ENCODE results near the gene PATJ.

Gene PATJ

GRCh38 chr1:62040973-62041372 is 298.7 kb downstream of the PATJ start:
- H3K36me3 ChIP-seq (ENCODE audit: insufficient read depth, low read length), result no peaks in the 10 kb centered on the region
- DNase-seq, result no peak
- H3K79me2 ChIP-seq (ENCODE audit: insufficient read depth, low read length), result no peaks in the 10 kb centered on the region
- no peak overlapping the region for H3K4me3 ChIP-seq (ENCODE audit: low read depth in 1 of 2, low read length in 2 of 2)
- no peak overlapping the region for H3K27ac ChIP-seq (ENCODE audit: low read length)
- no peaks in the 10 kb centered on the region for H3K9me3 ChIP-seq (ENCODE audit: insufficient read depth, low read length, severe bottlenecking)
- no peaks in the 10 kb centered on the region for H3K4me1 ChIP-seq (ENCODE audit: insufficient read depth, low read length)
- ATAC-seq (ENCODE audit: insufficient read depth, low read depth), result no peak
- no peak overlapping the region for H3K4me2 ChIP-seq (ENCODE audit: insufficient read depth, low read length)
- no peaks in the 10 kb centered on the region for H4K20me1 ChIP-seq (ENCODE audit: insufficient read depth, low read length)
- no peak overlapping the region for H2AFZ ChIP-seq (ENCODE audit: low read depth, low read length)
- TF ChIP-seq EZH2 (IDR thresholded peaks at IDR 0.05; ENCODE audit: borderline replicate concordance, low read depth, low read length, severe bottlenecking), result no peak
- no peak for TF ChIP-seq CTCF (IDR thresholded peaks at IDR 0.05; ENCODE audit: borderline replicate concordance, extremely low read depth, low read length, poor library complexity, severe bottlenecking)
- H3K9ac ChIP-seq (ENCODE audit: low read depth, low read length), result no peak overlapping the region
- peaks cover 5% of the 10 kb centered on the region for H3K27me3 ChIP-seq (ENCODE audit: insufficient read depth, low read length, poor library complexity)

GRCh38 chr1:62043154-62043553 is 300.9 kb downstream of the PATJ start:
- DNase-seq, result no peak
- Histone ChIP-seq H3K9me3 (ENCODE audit: insufficient read depth, low read length, severe bottlenecking) (no peaks in the 10 kb centered on the region), H3K27me3 (ENCODE audit: insufficient read depth, low read length, poor library complexity) (peaks cover 5% of the 10 kb centered on the region), H3K4me2 (ENCODE audit: insufficient read depth, low read length) (no peak overlapping the region), H3K4me3 (ENCODE audit: low read depth in 1 of 2, low read length in 2 of 2) (no peak overlapping the region), H3K4me1 (ENCODE audit: insufficient read depth, low read length) (no peaks in the 10 kb centered on the region), H3K27ac (ENCODE audit: low read length) (no peak overlapping the region), H3K36me3 (ENCODE audit: insufficient read depth, low read length) (no peaks in the 10 kb centered on the region), H3K9ac (ENCODE audit: low read depth, low read length) (no peak overlapping the region), H4K20me1 (ENCODE audit: insufficient read depth, low read length) (no peaks in the 10 kb centered on the region), H3K79me2 (ENCODE audit: insufficient read depth, low read length) (no peaks in the 10 kb centered on the region), H2AFZ (ENCODE audit: low read depth, low read length) (no peak overlapping the region)
- no peak for ATAC-seq (ENCODE audit: insufficient read depth, low read depth)
- no peak for TF ChIP-seq EZH2 (IDR thresholded peaks at IDR 0.05; ENCODE audit: borderline replicate concordance, low read depth, low read length, severe bottlenecking)
- TF ChIP-seq CTCF (IDR thresholded peaks at IDR 0.05; ENCODE audit: borderline replicate concordance, extremely low read depth, low read length, poor library complexity, severe bottlenecking), result no peak

- Histone ChIP-seq H3K4me2 (ENCODE audit: insufficient read depth, low read length) (no peak overlapping the region), H2AFZ (ENCODE audit: low read depth, low read length) (no peak overlapping the region), H3K27ac (ENCODE audit: low read length) (no peak overlapping the region), H3K9ac (ENCODE audit: low read depth, low read length) (no peak overlapping the region), H3K4me1 (ENCODE audit: insufficient read depth, low read length) (no peaks in the 10 kb centered on the region), H3K36me3 (ENCODE audit: insufficient read depth, low read length) (no peaks in the 10 kb centered on the region), H4K20me1 (ENCODE audit: insufficient read depth, low read length) (no peaks in the 10 kb centered on the region), H3K9me3 (ENCODE audit: insufficient read depth, low read length, severe bottlenecking) (no peaks in the 10 kb centered on the region), H3K4me3 (ENCODE audit: low read depth in 1 of 2, low read length in 2 of 2) (no peak overlapping the region), H3K79me2 (ENCODE audit: insufficient read depth, low read length) (no peaks in the 10 kb centered on the region), H3K27me3 (ENCODE audit: insufficient read depth, low read length, poor library complexity) (peaks cover 5% of the 10 kb centered on the region)
- no peak for TF ChIP-seq EZH2 (IDR thresholded peaks at IDR 0.05; ENCODE audit: borderline replicate concordance, low read depth, low read length, severe bottlenecking)
- TF ChIP-seq CTCF (IDR thresholded peaks at IDR 0.05; ENCODE audit: borderline replicate concordance, extremely low read depth, low read length, poor library complexity, severe bottlenecking), result no peak
- ATAC-seq (ENCODE audit: insufficient read depth, low read depth) (no peak), DNase-seq (no peak)
These were observed 303.3 kb downstream of the PATJ start for GRCh38 chr1:62045574-62045973.

- H3K4me1 ChIP-seq (ENCODE audit: insufficient read depth, low read length), result no peaks in the 10 kb centered on the region
- no peaks in the 10 kb centered on the region for H3K79me2 ChIP-seq (ENCODE audit: insufficient read depth, low read length)
- DNase-seq (no peak), ATAC-seq (ENCODE audit: insufficient read depth, low read depth) (no peak)
- H3K27ac ChIP-seq (ENCODE audit: low read length), result no peak overlapping the region
- TF ChIP-seq CTCF (IDR thresholded peaks at IDR 0.05; ENCODE audit: borderline replicate concordance, extremely low read depth, low read length, poor library complexity, severe bottlenecking) (no peak), EZH2 (IDR thresholded peaks at IDR 0.05; ENCODE audit: borderline replicate concordance, low read depth, low read length, severe bottlenecking) (no peak)
- no peak overlapping the region for H3K9ac ChIP-seq (ENCODE audit: low read depth, low read length)
- H3K9me3 ChIP-seq (ENCODE audit: insufficient read depth, low read length, severe bottlenecking), result no peaks in the 10 kb centered on the region
- H2AFZ ChIP-seq (ENCODE audit: low read depth, low read length), result no peak overlapping the region
- no peak overlapping the region for H3K4me2 ChIP-seq (ENCODE audit: insufficient read depth, low read length)
- H3K4me3 ChIP-seq (ENCODE audit: low read depth in 1 of 2, low read length in 2 of 2), result no peak overlapping the region
- H3K27me3 ChIP-seq (ENCODE audit: insufficient read depth, low read length, poor library complexity), result peaks cover 5% of the 10 kb centered on the region
- no peaks in the 10 kb centered on the region for H3K36me3 ChIP-seq (ENCODE audit: insufficient read depth, low read length)
- no peaks in the 10 kb centered on the region for H4K20me1 ChIP-seq (ENCODE audit: insufficient read depth, low read length)
These were observed 304.6 kb downstream of the PATJ start for GRCh38 chr1:62046927-62047326.

Data from DND-41 (cell line).